Breast epithelium (tissue), 4 donors: ENCODE data around the gene CPN1. TPM values are rescaled to one million over a fixed set of nuclear protein-coding genes. Genes with fewer than 3 reads are reported as not detected.
A peak's percentile ranks its signal among the peaks of the same experiment; 100 is the strongest.

Source experiments
- DNase-seq, 2 donors: peaks; one replicate each; pipeline ENCODE4 v3.0.0-alpha.2; 2019; ENCODE audit warnings: low spot score in 2 of 2
- H3K27ac ChIP-seq, 2 donors: fragments of 200-600 bp; sonication (generic) in 1 of 2; one replicate each; pipeline ENCODE4 v1.5.1; 2016 to 2019; ENCODE audit warnings: mild to moderate bottlenecking in 1 of 2
- H3K27me3 ChIP-seq, 2 donors: fragments of 200-600 bp; sonication (generic) in 1 of 2; one replicate each; pipeline versions ENCODE4 v1.5.1 to v1.6.0; 2017 to 2019; ENCODE audit warnings: control low read depth in 1 of 2, mild to moderate bottlenecking in 1 of 2
- H3K36me3 ChIP-seq: fragments of 200-600 bp; one replicate; pipeline ENCODE4 v1.5.1; 2019
- H3K4me1 ChIP-seq, 2 donors: fragments of 200-600 bp; sonication (generic); one replicate each; pipeline ENCODE4 v1.5.1; 2016 to 2019; ENCODE audit warnings: control low read depth in 1 of 2
- H3K4me3 ChIP-seq, 3 donors: fragments of 200-600 bp; sonication (generic); 1 replicate in 2 of 3; 2 replicates in 1 of 3; pipeline ENCODE4 v1.5.1; 2016 to 2019; ENCODE audit warnings: mild to moderate bottlenecking in 3 of 3, moderate library complexity in 2 of 3
- H3K9me3 ChIP-seq, 2 donors: fragments of 200-600 bp; sonication (generic) in 1 of 2; one replicate each; pipeline ENCODE4 v1.5.1; 2016 to 2019; ENCODE audit warnings: control low read depth in 1 of 2
- POLR2A ChIP-seq: fragments of 450-650 bp; IDR thresholded peaks from one replicate; pipeline ENCODE4 v1.6.1; 2016; ENCODE audit warnings: antibody characterized with exemption, mild to moderate bottlenecking, moderate library complexity
- POLR2AphosphoS5 ChIP-seq, 3 donors: sonication (generic); formaldehyde crosslinking; IDR thresholded peaks; one replicate each; pipeline ENCODE4 v1.6.1; 2017; ENCODE audit warnings: antibody characterized with exemption in 3 of 3
- intact Hi-C: fragments of 100-400 bp; cut with DNase I; formaldehyde crosslinking; loops from one replicate; pipeline ENCODE4 v1.15.1; 2023; ENCODE audit warnings: low total_unique reads
- total RNA-seq, 3 donors: library from RNA; depleted of rRNA; stranded (reverse); fragments of >200 nt; gene quantifications; one replicate each; pipeline ENCODE4 v1.1.0, GENCODE V29; 2016
- TF ChIP-seq, protein P1 (sequence below), 3 donors: fragments of 450-650 bp; IDR thresholded peaks; one replicate each; pipeline ENCODE4 v1.5.1; 2016 to 2017; ENCODE audit warnings: antibody characterized with exemption in 3 of 3, mild to moderate bottlenecking in 3 of 3, moderate library complexity in 3 of 3

CPN1 gene
- total RNA-seq, 3 donors from 2014 or later, result not detected

DNA sequence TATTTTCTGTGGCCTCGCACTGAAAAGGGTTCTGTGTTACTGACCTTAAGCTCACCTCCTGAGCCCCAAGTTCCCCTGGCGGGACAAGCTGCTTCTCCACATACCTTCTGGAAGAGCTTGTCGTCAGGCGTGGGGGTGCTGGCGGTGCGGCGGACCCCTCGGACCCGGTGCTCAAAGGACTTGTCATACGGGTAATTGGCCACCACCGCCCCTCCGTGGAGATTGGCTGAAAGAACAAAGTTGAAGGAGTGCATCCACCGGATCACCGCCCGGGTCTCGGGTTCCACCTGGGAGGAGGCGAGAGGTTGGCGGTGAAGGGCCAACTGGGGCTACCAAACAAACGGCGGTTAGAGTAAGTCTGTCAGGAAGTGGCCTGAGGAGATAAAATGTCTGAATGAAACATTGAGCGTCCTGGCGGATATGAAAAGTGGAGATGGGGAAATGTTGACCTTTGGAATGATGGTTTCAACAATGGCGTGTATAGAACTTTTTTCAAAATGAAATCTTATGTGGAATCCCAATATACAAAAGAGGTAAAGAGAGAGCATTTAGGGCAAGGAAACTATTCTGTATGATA is 16.5 kb downstream of the CPN1 start:
- H3K4me3 ChIP-seq, result no peak overlapping the region
- no peaks in the 10 kb centered on the region for H3K4me1 ChIP-seq
- no peak overlapping the region for H3K27ac ChIP-seq
- no peaks in the 10 kb centered on the region for H3K27me3 ChIP-seq
- no peak for DNase-seq
- H3K9me3 ChIP-seq, result no peaks in the 10 kb centered on the region
- TF ChIP-seq POLR2A (no peak), POLR2AphosphoS5 (IDR thresholded peaks at IDR 0.05) (no peak)
- TF ChIP-seq, protein P1, sequence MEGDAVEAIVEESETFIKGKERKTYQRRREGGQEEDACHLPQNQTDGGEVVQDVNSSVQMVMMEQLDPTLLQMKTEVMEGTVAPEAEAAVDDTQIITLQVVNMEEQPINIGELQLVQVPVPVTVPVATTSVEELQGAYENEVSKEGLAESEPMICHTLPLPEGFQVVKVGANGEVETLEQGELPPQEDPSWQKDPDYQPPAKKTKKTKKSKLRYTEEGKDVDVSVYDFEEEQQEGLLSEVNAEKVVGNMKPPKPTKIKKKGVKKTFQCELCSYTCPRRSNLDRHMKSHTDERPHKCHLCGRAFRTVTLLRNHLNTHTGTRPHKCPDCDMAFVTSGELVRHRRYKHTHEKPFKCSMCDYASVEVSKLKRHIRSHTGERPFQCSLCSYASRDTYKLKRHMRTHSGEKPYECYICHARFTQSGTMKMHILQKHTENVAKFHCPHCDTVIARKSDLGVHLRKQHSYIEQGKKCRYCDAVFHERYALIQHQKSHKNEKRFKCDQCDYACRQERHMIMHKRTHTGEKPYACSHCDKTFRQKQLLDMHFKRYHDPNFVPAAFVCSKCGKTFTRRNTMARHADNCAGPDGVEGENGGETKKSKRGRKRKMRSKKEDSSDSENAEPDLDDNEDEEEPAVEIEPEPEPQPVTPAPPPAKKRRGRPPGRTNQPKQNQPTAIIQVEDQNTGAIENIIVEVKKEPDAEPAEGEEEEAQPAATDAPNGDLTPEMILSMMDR (IDR thresholded peaks at IDR 0.05), result no peak
- intact Hi-C loops, result no loop called here
- no peaks in the 10 kb centered on the region for H3K36me3 ChIP-seq

DNA sequence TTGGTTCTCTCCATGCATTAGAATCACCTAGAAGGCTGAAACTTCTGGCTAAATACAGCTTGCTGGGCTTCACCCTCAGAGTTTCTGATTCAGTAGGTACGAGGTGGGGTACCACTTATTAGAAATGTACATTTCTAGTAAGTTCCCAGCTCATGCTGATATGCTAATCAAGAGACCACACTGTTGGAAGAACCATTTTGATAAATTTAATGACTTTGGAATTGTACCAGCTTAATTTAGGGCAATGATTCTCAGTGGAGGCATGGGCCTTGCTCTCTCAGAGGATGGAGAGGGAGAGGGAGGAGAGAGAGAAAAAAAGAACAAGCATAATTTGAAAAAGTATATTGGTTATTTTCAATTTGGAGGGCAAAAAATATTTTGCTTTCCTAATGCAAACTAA is 20.3 kb downstream of the CPN1 start:
- Histone ChIP-seq H3K27me3 (no peaks in the 10 kb centered on the region), H3K27ac (no peak overlapping the region), H3K4me3 (no peak overlapping the region), H3K4me1 (no peaks in the 10 kb centered on the region), H3K9me3 (no peaks in the 10 kb centered on the region), H3K36me3 (no peaks in the 10 kb centered on the region)
- no peak for TF ChIP-seq POLR2A
- TF ChIP-seq, protein P1 (IDR thresholded peaks at IDR 0.05), result no peak
- no peak for TF ChIP-seq POLR2AphosphoS5 (IDR thresholded peaks at IDR 0.05)
- intact Hi-C loops, result no loop called here
- DNase-seq, result no peak

DNA sequence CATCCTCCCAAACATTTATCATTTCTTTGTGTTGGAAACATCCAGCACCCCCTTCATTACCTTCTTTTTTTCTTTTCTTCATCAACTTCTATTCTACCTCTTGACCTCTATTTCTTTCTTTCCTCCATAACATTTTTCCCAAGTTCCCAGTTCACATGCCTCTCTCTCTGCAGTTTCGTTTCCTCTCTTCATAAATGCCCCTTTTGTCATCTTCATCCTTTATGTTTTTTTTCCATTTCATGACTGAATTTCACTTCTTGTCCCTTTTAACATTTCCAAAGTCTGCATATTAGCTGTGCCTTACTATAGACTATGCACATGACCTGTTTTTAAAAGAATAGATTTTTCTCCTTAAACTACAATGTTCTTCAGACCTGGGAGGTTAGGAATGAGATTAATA is 23.7 kb downstream of the CPN1 start:
- DNase-seq, result no peak
- no peak overlapping the region for H3K27ac ChIP-seq
- intact Hi-C loops, result no loop called here
- no peaks in the 10 kb centered on the region for H3K27me3 ChIP-seq
- no peaks in the 10 kb centered on the region for H3K36me3 ChIP-seq
- no peaks in the 10 kb centered on the region for H3K4me1 ChIP-seq
- TF ChIP-seq POLR2AphosphoS5 (IDR thresholded peaks at IDR 0.05) (no peak), POLR2A (no peak)
- TF ChIP-seq, protein P1 (IDR thresholded peaks at IDR 0.05), result no peak
- H3K9me3 ChIP-seq, result peaks cover 0 to 6% of the 10 kb centered on the region in 2 donors
- no peak overlapping the region for H3K4me3 ChIP-seq

DNA sequence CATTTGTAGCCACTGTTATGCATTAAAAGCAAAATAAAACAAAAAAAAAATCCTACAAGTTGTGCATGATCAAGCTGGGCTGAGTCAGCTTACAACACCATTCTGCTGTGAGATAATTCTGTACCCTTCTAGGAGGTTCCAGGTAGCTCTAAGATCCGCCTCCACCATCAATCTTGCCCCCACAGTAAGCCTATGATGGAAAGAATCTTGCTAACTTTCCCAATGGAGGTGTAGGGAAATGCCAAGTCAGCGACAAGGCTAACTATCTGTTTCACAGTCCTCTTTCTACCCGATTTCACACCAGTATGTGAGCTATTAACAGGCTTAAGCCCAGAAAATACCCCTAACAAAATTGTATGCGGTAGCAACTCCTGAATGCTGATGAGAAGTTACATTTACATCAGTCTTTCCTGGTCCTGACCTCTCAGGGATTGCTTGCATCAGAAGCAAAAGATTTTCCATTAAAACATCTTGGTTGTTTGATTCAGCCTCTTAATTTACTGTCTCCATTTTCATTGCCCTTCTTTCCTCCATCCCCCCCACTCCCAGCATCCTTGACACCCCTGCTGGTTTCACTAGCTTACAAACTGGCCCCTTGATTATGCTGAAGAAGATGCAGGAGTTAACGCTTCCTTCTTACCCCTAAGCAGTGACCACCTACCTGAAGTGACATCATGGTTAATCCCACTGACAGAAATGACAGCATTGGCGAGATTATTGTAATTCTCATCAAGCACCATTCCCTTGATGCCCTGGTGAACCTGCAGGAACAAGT is 27.8 kb downstream of the CPN1 start:
- no peaks in the 10 kb centered on the region for H3K36me3 ChIP-seq
- no peaks in the 10 kb centered on the region for H3K27me3 ChIP-seq
- DNase-seq, result no peak
- H3K9me3 ChIP-seq, result peaks cover 0 to 6% of the 10 kb centered on the region in 2 donors
- TF ChIP-seq, protein P1 (IDR thresholded peaks at IDR 0.05), result no peak
- TF ChIP-seq POLR2AphosphoS5 (IDR thresholded peaks at IDR 0.05) (no peak), POLR2A (no peak)
- no peak overlapping the region for H3K4me3 ChIP-seq
- H3K27ac ChIP-seq, result no peak overlapping the region
- no peaks in the 10 kb centered on the region for H3K4me1 ChIP-seq
- intact Hi-C loops, result no loop called here

DNA sequence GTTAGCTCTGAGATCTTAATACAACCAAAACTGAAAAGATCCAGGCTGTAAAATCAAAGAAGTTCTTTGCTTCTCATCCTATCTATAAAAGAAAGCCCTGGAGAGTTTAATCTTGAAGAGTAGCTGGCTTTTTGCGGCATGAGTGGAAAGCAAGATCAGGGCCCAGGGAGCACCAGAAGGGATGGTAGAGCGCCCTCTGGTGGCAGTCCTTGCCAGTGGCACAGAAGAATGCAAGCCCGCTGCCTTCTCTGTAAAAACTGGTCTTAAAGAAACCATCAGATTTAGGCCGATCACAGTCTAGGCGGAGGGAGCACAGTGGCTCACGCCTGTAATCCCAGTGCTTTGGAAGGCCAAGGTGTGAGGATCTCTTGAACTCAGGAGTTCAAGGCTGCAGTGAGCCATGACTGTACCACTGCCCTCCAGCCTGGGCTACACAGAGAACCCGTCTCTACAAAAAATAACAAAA is 35.6 kb downstream of the CPN1 start:
- TF ChIP-seq, protein P1 (IDR thresholded peaks at IDR 0.05), result peak; percentile 73 to 93 (median 84)
- no peak for TF ChIP-seq POLR2A
- H3K27ac ChIP-seq, result no peak overlapping the region
- no peak overlapping the region for H3K4me3 ChIP-seq
- H3K36me3 ChIP-seq, result no peaks in the 10 kb centered on the region
- DNase-seq, result peak; percentile 56 to 85
- H3K4me1 ChIP-seq, result no peaks in the 10 kb centered on the region
- no peaks in the 10 kb centered on the region for H3K9me3 ChIP-seq
- intact Hi-C loops, result no loop called here
- no peaks in the 10 kb centered on the region for H3K27me3 ChIP-seq
